ENCODE measurements around the gene RBM10.

Gene RBM10

DNA sequence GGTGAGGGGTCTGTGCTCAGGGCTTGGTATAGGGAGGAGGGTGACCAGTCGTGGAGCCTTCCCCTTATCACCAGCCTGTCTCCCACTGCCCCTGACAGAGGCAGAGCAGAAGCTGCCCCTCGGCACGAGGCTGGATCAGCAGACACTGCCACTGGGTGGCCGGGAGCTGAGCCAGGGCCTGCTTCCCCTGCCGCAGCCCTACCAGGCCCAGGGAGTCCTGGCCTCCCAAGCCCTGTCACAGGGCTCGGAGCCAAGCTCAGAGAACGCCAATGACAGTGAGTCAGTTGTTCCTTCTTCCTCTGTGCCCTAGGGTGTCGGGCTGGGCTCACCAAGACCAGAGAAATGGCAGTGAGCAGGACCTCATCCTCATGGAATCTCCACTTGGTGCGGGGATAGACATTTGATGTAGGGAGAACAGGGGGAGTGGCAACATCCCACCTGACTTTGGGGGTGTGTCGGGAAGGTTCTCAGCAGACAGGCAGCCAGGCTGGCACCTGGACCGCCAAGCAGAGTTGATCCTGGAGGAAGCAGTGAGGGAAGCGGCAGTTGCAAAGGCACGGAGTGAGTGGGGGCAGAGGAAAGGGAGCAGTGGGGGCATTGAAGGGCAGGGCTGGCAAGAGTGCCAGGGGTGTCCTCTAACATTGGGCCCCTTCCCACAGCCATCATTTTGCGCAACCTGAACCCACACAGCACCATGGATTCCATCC is 34.4 kb downstream of the RBM10 start:
- no peak overlapping the region for H4K8ac ChIP-seq (ENCODE audit: low read depth, low read length)
- H4K91ac ChIP-seq (ENCODE audit: low read depth, low read length, poor library complexity): no peak overlapping the region
- no peak overlapping the region for H2AK5ac ChIP-seq (ENCODE audit: low read depth, low read length)
- H3K4me2 ChIP-seq (ENCODE audit: insufficient read depth, low read length, poor library complexity, severe bottlenecking): no peak overlapping the region
- no peak for DNase-seq (ENCODE audit: low spot score)
- H3K23ac ChIP-seq (ENCODE audit: low read depth, low read length, poor library complexity): no peak overlapping the region
- H3K4me1 ChIP-seq (ENCODE audit: control insufficient read depth in 2 of 2, insufficient read depth in 1 of 2, low read depth in 1 of 2, low read length in 2 of 2): no peaks in the 10 kb centered on the region
- peaks cover 36 to 89% of the 10 kb centered on the region in 2 donors for H3K36me3 ChIP-seq (replicated peaks in 1 of 2; ENCODE audit: control insufficient read depth in 2 of 2, insufficient read depth in 2 of 2, low read length in 2 of 2)
- no CpG with 5 or more reads among the region's 14 CpGs for WGBS, 2 donors (ENCODE audit: extremely low coverage in 2 of 2, insufficient read length in 2 of 2, insufficient replicate concordance in 1 of 2)
- no peak overlapping the region for H2BK120ac ChIP-seq (ENCODE audit: low read depth, low read length)
- H3K27me3 ChIP-seq (ENCODE audit: control insufficient read depth in 3 of 3, insufficient read depth in 3 of 3, low read depth in 1 of 3, low read length in 3 of 3): peaks cover 0 to 64% (median 0%) of the 10 kb centered on the region in 3 experiments
- H2AFZ ChIP-seq (ENCODE audit: low read length): no peak overlapping the region
- no peak overlapping the region for H3K18ac ChIP-seq (ENCODE audit: low read length)
- H3K4me3 ChIP-seq (ENCODE audit: low read length in 2 of 2): no peak overlapping the region
- H3K14ac ChIP-seq (ENCODE audit: low read length): no peak overlapping the region
- no peak overlapping the region for H3K27ac ChIP-seq (replicated peaks; ENCODE audit: low read length)
- H3K4ac ChIP-seq (ENCODE audit: low read length): no peak overlapping the region
- no peak overlapping the region for H2BK5ac ChIP-seq (ENCODE audit: low read length)
- no peak overlapping the region for H3K9ac ChIP-seq (ENCODE audit: low read depth, low read length, poor library complexity)
- no peak overlapping the region for H2BK15ac ChIP-seq (ENCODE audit: low read length)
- no peak overlapping the region for H2BK12ac ChIP-seq (ENCODE audit: low read length)
- no peaks in the 10 kb centered on the region for H3K9me3 ChIP-seq (replicated peaks in 1 of 2; ENCODE audit: control insufficient read depth in 2 of 2, insufficient read depth in 1 of 2, low read depth in 1 of 2, low read length in 2 of 2)
- H3K79me1 ChIP-seq (ENCODE audit: low read depth, low read length): no peaks in the 10 kb centered on the region

DNA sequence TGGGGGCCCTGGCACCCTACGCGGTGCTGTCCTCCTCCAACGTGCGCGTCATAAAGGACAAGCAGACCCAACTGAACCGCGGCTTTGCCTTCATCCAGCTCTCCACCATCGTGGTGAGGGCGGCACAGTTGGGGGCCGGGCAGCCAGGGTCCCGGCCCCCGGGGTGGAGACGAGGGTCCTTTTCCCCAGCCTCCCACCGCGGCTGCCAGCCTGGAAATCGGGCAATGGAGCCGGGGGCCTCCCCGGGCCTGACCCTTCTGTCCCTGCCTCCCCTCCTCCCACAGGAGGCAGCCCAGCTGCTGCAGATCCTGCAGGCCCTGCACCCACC is 34.9 kb downstream of the RBM10 start:
- Histone ChIP-seq H3K4me3 (ENCODE audit: low read length in 2 of 2) (no peak overlapping the region), H2BK12ac (ENCODE audit: low read length) (no peak overlapping the region), H3K79me1 (ENCODE audit: low read depth, low read length) (no peaks in the 10 kb centered on the region), H3K4me2 (ENCODE audit: insufficient read depth, low read length, poor library complexity, severe bottlenecking) (no peak overlapping the region), H4K91ac (ENCODE audit: low read depth, low read length, poor library complexity) (no peak overlapping the region), H3K4me1 (ENCODE audit: control insufficient read depth in 2 of 2, insufficient read depth in 1 of 2, low read depth in 1 of 2, low read length in 2 of 2) (no peaks in the 10 kb centered on the region), H3K9ac (ENCODE audit: low read depth, low read length, poor library complexity) (no peak overlapping the region), H2BK5ac (ENCODE audit: low read length) (no peak overlapping the region), H3K27ac (replicated peaks; ENCODE audit: low read length) (no peak overlapping the region), H3K9me3 (replicated peaks in 1 of 2; ENCODE audit: control insufficient read depth in 2 of 2, insufficient read depth in 1 of 2, low read depth in 1 of 2, low read length in 2 of 2) (no peaks in the 10 kb centered on the region), H3K14ac (ENCODE audit: low read length) (no peak overlapping the region), H3K23ac (ENCODE audit: low read depth, low read length, poor library complexity) (no peak overlapping the region), H2AFZ (ENCODE audit: low read length) (no peak overlapping the region), H2AK5ac (ENCODE audit: low read depth, low read length) (no peak overlapping the region), H3K36me3 (replicated peaks in 1 of 2; ENCODE audit: control insufficient read depth in 2 of 2, insufficient read depth in 2 of 2, low read length in 2 of 2) (peaks cover 36 to 90% of the 10 kb centered on the region in 2 donors), H3K27me3 (ENCODE audit: control insufficient read depth in 3 of 3, insufficient read depth in 3 of 3, low read depth in 1 of 3, low read length in 3 of 3) (peaks cover 0 to 66% (median 0%) of the 10 kb centered on the region in 3 experiments), H2BK15ac (ENCODE audit: low read length) (no peak overlapping the region), H3K4ac (ENCODE audit: low read length) (no peak overlapping the region), H3K18ac (ENCODE audit: low read length) (no peak overlapping the region), H4K8ac (ENCODE audit: low read depth, low read length) (no peak overlapping the region), H2BK120ac (ENCODE audit: low read depth, low read length) (no peak overlapping the region)
- WGBS, 2 donors (ENCODE audit: extremely low coverage in 2 of 2, insufficient read length in 2 of 2, insufficient replicate concordance in 1 of 2): no CpG with 5 or more reads among the region's 18 CpGs
- DNase-seq (ENCODE audit: low spot score): no peak

DNA sequence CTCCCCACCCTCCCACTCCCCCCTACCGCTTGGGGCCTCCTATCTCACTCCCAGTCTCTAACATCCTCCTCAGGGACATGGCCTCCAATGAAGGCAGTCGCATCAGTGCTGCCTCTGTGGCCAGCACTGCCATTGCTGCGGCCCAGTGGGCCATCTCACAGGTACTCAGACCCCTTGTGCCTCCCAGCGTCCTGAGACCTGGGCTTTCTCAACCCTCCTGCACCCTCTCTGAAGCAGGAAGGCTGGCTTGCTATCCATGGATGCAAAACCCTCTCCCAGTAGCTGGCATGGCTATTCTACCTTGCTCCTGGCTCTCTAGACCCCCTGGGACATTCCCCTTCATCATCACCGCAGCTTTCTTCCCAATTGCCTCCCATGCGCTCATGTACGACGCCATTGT is 35.3 kb downstream of the RBM10 start:
- H2BK120ac ChIP-seq (ENCODE audit: low read depth, low read length): no peak overlapping the region

DNA sequence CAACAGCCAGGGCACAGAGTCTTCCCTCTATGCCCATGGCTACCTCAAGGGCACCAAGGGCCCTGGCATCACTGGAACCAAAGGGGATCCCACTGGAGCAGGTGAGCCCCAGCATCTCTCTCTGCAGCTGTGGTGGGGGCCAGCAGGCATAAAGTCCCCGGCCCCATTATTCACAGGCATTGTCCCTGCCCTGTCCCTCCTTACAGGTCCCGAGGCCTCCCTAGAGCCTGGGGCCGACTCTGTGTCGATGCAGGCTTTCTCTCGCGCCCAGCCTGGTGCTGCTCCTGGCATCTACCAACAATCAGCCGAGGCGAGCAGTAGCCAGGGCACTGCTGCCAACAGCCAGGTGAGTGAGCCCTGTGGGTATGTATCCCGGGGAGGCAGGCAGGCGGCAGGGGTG is 36.3 kb downstream of the RBM10 start:
- H2BK5ac ChIP-seq (ENCODE audit: low read length): no peak overlapping the region
- no peak overlapping the region for H4K91ac ChIP-seq (ENCODE audit: low read depth, low read length, poor library complexity)
- no peak overlapping the region for H3K18ac ChIP-seq (ENCODE audit: low read length)
- H3K14ac ChIP-seq (ENCODE audit: low read length): no peak overlapping the region
- no peak overlapping the region for H3K4me2 ChIP-seq (ENCODE audit: insufficient read depth, low read length, poor library complexity, severe bottlenecking)
- no peaks in the 10 kb centered on the region for H3K79me1 ChIP-seq (ENCODE audit: low read depth, low read length)
- H3K4me3 ChIP-seq (ENCODE audit: low read length in 2 of 2): no peak overlapping the region
- H3K27me3 ChIP-seq (ENCODE audit: control insufficient read depth in 3 of 3, insufficient read depth in 3 of 3, low read depth in 1 of 3, low read length in 3 of 3): peaks cover 0 to 66% (median 0%) of the 10 kb centered on the region in 3 experiments
- no peaks in the 10 kb centered on the region for H3K4me1 ChIP-seq (ENCODE audit: control insufficient read depth in 2 of 2, insufficient read depth in 1 of 2, low read depth in 1 of 2, low read length in 2 of 2)
- WGBS, 2 donors (ENCODE audit: extremely low coverage in 2 of 2, insufficient read length in 2 of 2, insufficient replicate concordance in 1 of 2): no CpG with 5 or more reads among the region's 10 CpGs
- no peak overlapping the region for H3K27ac ChIP-seq (replicated peaks; ENCODE audit: low read length)
- no peak for DNase-seq (ENCODE audit: low spot score)
- H3K9me3 ChIP-seq (replicated peaks in 1 of 2; ENCODE audit: control insufficient read depth in 2 of 2, insufficient read depth in 1 of 2, low read depth in 1 of 2, low read length in 2 of 2): no peaks in the 10 kb centered on the region
- H2AK5ac ChIP-seq (ENCODE audit: low read depth, low read length): no peak overlapping the region
- H3K4ac ChIP-seq (ENCODE audit: low read length): no peak overlapping the region
- peaks cover 38 to 92% of the 10 kb centered on the region in 2 donors for H3K36me3 ChIP-seq (replicated peaks in 1 of 2; ENCODE audit: control insufficient read depth in 2 of 2, insufficient read depth in 2 of 2, low read length in 2 of 2)
- no peak overlapping the region for H2BK120ac ChIP-seq (ENCODE audit: low read depth, low read length)
- H2BK12ac ChIP-seq (ENCODE audit: low read length): no peak overlapping the region
- H2BK15ac ChIP-seq (ENCODE audit: low read length): no peak overlapping the region
- no peak overlapping the region for H4K8ac ChIP-seq (ENCODE audit: low read depth, low read length)
- H3K9ac ChIP-seq (ENCODE audit: low read depth, low read length, poor library complexity): no peak overlapping the region
- H3K23ac ChIP-seq (ENCODE audit: low read depth, low read length, poor library complexity): no peak overlapping the region
- no peak overlapping the region for H2AFZ ChIP-seq (ENCODE audit: low read length)

More for the DNA sequence above, 35.3 kb downstream of the RBM10 start:
- no peak overlapping the region for H2AFZ ChIP-seq (ENCODE audit: low read length)
- H3K4me3 ChIP-seq (ENCODE audit: low read length in 2 of 2): no peak overlapping the region
- no peak overlapping the region for H3K4me2 ChIP-seq (ENCODE audit: insufficient read depth, low read length, poor library complexity, severe bottlenecking)
- DNase-seq (ENCODE audit: low spot score): no peak
- H2BK15ac ChIP-seq (ENCODE audit: low read length): no peak overlapping the region
- H3K4me1 ChIP-seq (ENCODE audit: control insufficient read depth in 2 of 2, insufficient read depth in 1 of 2, low read depth in 1 of 2, low read length in 2 of 2): no peaks in the 10 kb centered on the region
- H3K9ac ChIP-seq (ENCODE audit: low read depth, low read length, poor library complexity): no peak overlapping the region
- H3K18ac ChIP-seq (ENCODE audit: low read length): no peak overlapping the region
- no peaks in the 10 kb centered on the region for H3K9me3 ChIP-seq (replicated peaks in 1 of 2; ENCODE audit: control insufficient read depth in 2 of 2, insufficient read depth in 1 of 2, low read depth in 1 of 2, low read length in 2 of 2)
- no peak overlapping the region for H3K14ac ChIP-seq (ENCODE audit: low read length)
- H3K79me1 ChIP-seq (ENCODE audit: low read depth, low read length): no peaks in the 10 kb centered on the region
- H2BK5ac ChIP-seq (ENCODE audit: low read length): no peak overlapping the region
- no peak overlapping the region for H2AK5ac ChIP-seq (ENCODE audit: low read depth, low read length)
- H3K23ac ChIP-seq (ENCODE audit: low read depth, low read length, poor library complexity): no peak overlapping the region
- H3K27me3 ChIP-seq (ENCODE audit: control insufficient read depth in 3 of 3, insufficient read depth in 3 of 3, low read depth in 1 of 3, low read length in 3 of 3): peaks cover 0 to 66% (median 0%) of the 10 kb centered on the region in 3 experiments
- no peak overlapping the region for H4K8ac ChIP-seq (ENCODE audit: low read depth, low read length)
- peaks cover 36 to 90% of the 10 kb centered on the region in 2 donors for H3K36me3 ChIP-seq (replicated peaks in 1 of 2; ENCODE audit: control insufficient read depth in 2 of 2, insufficient read depth in 2 of 2, low read length in 2 of 2)
- no peak overlapping the region for H2BK12ac ChIP-seq (ENCODE audit: low read length)
- no peak overlapping the region for H3K4ac ChIP-seq (ENCODE audit: low read length)
- WGBS, 2 donors (ENCODE audit: extremely low coverage in 2 of 2, insufficient read length in 2 of 2, insufficient replicate concordance in 1 of 2): no CpG with 5 or more reads among the region's 8 CpGs
- H3K27ac ChIP-seq (replicated peaks; ENCODE audit: low read length): no peak overlapping the region
- no peak overlapping the region for H4K91ac ChIP-seq (ENCODE audit: low read depth, low read length, poor library complexity)

Data from neuronal stem cell (in vitro differentiated cells).